Endodermal cell (in vitro differentiated cells): ENCODE results near the gene ATP1B4. TPM values are rescaled to one million over a fixed set of nuclear protein-coding genes. Genes with fewer than 3 reads are reported as not detected.

Experiments used
- DNase-seq: peaks from one replicate; pipeline ENCODE4 v3.0.0-alpha.2; 2017
- H3K27ac ChIP-seq: 2 replicates; pipeline ENCODE4 v1.5.1; 2013; ENCODE audit warnings: mild to moderate bottlenecking, low read depth, low read length, moderate library complexity
- H3K27me3 ChIP-seq: 2 replicates; pipeline ENCODE4 v1.6.1; 2013; ENCODE audit warnings: mild to moderate bottlenecking, low read length, moderate library complexity; ENCODE audit not compliant: insufficient read depth, control insufficient read depth, poor library complexity, severe bottlenecking
- H3K36me3 ChIP-seq: 2 replicates; pipeline ENCODE4 v1.7.0; 2013; ENCODE audit warnings: mild to moderate bottlenecking, low read length, moderate library complexity; ENCODE audit not compliant: control insufficient read depth, insufficient read depth
- H3K4me1 ChIP-seq: one replicate; pipeline ENCODE4 v1.7.0; 2013; ENCODE audit warnings: low read length; ENCODE audit not compliant: control insufficient read depth, insufficient read depth
- H3K4me3 ChIP-seq: 2 replicates; pipeline ENCODE4 v1.5.1; 2013; ENCODE audit warnings: mild to moderate bottlenecking, low read length, moderate library complexity
- H3K9ac ChIP-seq: 2 replicates; pipeline ENCODE4 v1.6.1; 2013; ENCODE audit warnings: mild to moderate bottlenecking, low read length, moderate library complexity; ENCODE audit not compliant: poor library complexity, severe bottlenecking; ENCODE audit errors: extremely low read depth
- H3K9me3 ChIP-seq: 2 replicates; pipeline ENCODE4 v1.6.1; 2013; ENCODE audit warnings: mild to moderate bottlenecking, low read length, moderate library complexity; ENCODE audit not compliant: control insufficient read depth
- H3K27ac Mint-ChIP-seq: 2 replicates; pipeline ENCODE4 v1.8.0; 2020; ENCODE audit warnings: mixed read lengths
- H3K27me3 Mint-ChIP-seq: 2 replicates; pipeline ENCODE4 v1.8.0; 2021; ENCODE audit warnings: mild to moderate bottlenecking, mixed read lengths; ENCODE audit not compliant: insufficient read depth
- H3K36me3 Mint-ChIP-seq: 2 replicates; pipeline ENCODE4 v1.8.0; 2020; ENCODE audit warnings: low read depth, mixed read lengths
- H3K4me1 Mint-ChIP-seq: 2 replicates; pipeline ENCODE4 v1.8.0; 2020; ENCODE audit warnings: mixed read lengths
- H3K4me3 Mint-ChIP-seq: 2 replicates; pipeline ENCODE4 v1.8.0; 2020; ENCODE audit warnings: mild to moderate bottlenecking, moderate library complexity, mixed read lengths
- H3K9me3 Mint-ChIP-seq: 2 replicates; pipeline ENCODE4 v1.8.0; 2020; ENCODE audit warnings: mild to moderate bottlenecking, mixed read lengths
- WGBS, 2 experiments: methylation state at CpG; one replicate each; pipeline versions ENCODE4 v1.1.5 to v1.1.7; 2013; ENCODE audit warnings: missing lambda C conversion rate in 2 of 2, mixed read lengths in 1 of 2; ENCODE audit not compliant: insufficient coverage in 1 of 2, insufficient read length in 1 of 2; 5-methylcytosine and 5-hydroxymethylcytosine counted together
- total RNA-seq, 2 donors: library from RNA; stranded (reverse); fragmentation: NEBNext Ultra II Directional in 1 of 2; extraction: Animal tissue kit (Norgen Biotek cat#: 25700) in 1 of 2; gene quantifications; 2 replicates in 1 of 2; 3 replicates in 1 of 2; pipeline ENCODE4 v1.2.1, GENCODE V29; 2021
- TF ChIP-seq, protein P1 (sequence below): fragments of 200-600 bp; sonication (generic); conservative IDR thresholded peaks from 2 replicates; pipeline ENCODE4 v1.5.0; 2021; ENCODE audit warnings: antibody characterized with exemption, mild to moderate bottlenecking

The ATP1B4 gene
- total RNA-seq, 2 donors from 2014 or later = not detected

DNA sequence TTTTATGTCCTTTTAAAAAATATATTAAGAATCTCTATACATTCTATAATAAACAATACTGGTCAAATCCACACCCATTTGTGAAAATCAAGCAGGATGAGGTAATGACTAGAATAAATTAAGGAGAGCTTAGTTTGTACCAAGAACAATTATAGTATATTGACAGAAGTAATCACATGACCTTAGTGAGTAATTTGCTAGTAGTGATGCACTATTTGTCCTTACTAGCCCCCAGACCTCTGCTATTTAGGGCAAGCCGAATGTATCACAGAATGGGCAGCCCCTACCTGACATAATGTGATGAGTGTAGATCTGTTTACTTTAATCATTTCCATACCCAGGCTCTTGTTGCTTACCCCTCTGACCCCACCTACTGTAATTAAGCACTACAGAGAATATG lies 15.8 kb downstream of the ATP1B4 start:
- Histone ChIP-seq H3K9ac (no peak overlapping the region), H3K27me3 (no peaks in the 10 kb centered on the region), H3K4me3 (no peak overlapping the region), H3K27ac (no peak overlapping the region), H3K4me1 (no peaks in the 10 kb centered on the region), H3K9me3 (no peaks in the 10 kb centered on the region), H3K36me3 (no peaks in the 10 kb centered on the region)
- WGBS, 2 experiments = no CpG with 5 or more reads among the region's 1 CpG
- peaks cover 9% of the 10 kb centered on the region for H3K4me1 Mint-ChIP-seq
- H3K36me3 Mint-ChIP-seq = no peaks in the 10 kb centered on the region
- H3K4me3 Mint-ChIP-seq = no peak overlapping the region
- no peak overlapping the region for H3K27ac Mint-ChIP-seq
- H3K27me3 Mint-ChIP-seq = peaks cover 23% of the 10 kb centered on the region
- no peak for DNase-seq
- peaks cover 58% of the 10 kb centered on the region for H3K9me3 Mint-ChIP-seq
- TF ChIP-seq, protein P1, sequence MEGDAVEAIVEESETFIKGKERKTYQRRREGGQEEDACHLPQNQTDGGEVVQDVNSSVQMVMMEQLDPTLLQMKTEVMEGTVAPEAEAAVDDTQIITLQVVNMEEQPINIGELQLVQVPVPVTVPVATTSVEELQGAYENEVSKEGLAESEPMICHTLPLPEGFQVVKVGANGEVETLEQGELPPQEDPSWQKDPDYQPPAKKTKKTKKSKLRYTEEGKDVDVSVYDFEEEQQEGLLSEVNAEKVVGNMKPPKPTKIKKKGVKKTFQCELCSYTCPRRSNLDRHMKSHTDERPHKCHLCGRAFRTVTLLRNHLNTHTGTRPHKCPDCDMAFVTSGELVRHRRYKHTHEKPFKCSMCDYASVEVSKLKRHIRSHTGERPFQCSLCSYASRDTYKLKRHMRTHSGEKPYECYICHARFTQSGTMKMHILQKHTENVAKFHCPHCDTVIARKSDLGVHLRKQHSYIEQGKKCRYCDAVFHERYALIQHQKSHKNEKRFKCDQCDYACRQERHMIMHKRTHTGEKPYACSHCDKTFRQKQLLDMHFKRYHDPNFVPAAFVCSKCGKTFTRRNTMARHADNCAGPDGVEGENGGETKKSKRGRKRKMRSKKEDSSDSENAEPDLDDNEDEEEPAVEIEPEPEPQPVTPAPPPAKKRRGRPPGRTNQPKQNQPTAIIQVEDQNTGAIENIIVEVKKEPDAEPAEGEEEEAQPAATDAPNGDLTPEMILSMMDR = no peak

DNA sequence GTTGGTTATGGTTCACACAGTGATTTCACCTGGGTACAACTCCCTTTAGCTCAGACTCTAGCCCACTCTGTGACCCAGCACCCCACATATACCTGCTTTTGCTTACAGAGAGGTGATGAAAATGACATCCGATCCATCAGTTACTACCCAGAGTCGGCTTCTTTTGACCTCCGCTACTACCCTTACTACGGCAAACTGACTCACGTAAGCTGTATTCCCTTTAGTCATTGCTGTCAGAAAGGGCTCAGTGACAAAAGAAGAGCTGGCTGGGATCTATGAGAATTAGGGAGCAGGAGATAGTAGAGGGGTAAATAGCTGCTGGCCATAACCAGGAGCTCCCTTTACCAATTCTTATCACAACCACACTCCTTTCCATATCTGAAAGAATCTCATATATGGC lies 16.7 kb downstream of the ATP1B4 start:
- H3K27me3 Mint-ChIP-seq = peaks cover 19% of the 10 kb centered on the region
- Histone ChIP-seq H3K27me3 (no peaks in the 10 kb centered on the region), H3K9me3 (no peaks in the 10 kb centered on the region), H3K9ac (no peak overlapping the region), H3K36me3 (no peaks in the 10 kb centered on the region), H3K4me1 (no peaks in the 10 kb centered on the region), H3K27ac (no peak overlapping the region), H3K4me3 (no peak overlapping the region)
- H3K9me3 Mint-ChIP-seq = peaks cover 54% of the 10 kb centered on the region
- no peak overlapping the region for H3K27ac Mint-ChIP-seq
- WGBS, 2 experiments = 95% methylated on average over 5 of the region's 5 CpGs; no CpG with 5 or more reads in 1 of the 2 experiments
- H3K4me1 Mint-ChIP-seq = peaks cover 9% of the 10 kb centered on the region
- H3K36me3 Mint-ChIP-seq = no peaks in the 10 kb centered on the region
- TF ChIP-seq, protein P1 = no peak
- no peak overlapping the region for H3K4me3 Mint-ChIP-seq
- no peak for DNase-seq

DNA sequence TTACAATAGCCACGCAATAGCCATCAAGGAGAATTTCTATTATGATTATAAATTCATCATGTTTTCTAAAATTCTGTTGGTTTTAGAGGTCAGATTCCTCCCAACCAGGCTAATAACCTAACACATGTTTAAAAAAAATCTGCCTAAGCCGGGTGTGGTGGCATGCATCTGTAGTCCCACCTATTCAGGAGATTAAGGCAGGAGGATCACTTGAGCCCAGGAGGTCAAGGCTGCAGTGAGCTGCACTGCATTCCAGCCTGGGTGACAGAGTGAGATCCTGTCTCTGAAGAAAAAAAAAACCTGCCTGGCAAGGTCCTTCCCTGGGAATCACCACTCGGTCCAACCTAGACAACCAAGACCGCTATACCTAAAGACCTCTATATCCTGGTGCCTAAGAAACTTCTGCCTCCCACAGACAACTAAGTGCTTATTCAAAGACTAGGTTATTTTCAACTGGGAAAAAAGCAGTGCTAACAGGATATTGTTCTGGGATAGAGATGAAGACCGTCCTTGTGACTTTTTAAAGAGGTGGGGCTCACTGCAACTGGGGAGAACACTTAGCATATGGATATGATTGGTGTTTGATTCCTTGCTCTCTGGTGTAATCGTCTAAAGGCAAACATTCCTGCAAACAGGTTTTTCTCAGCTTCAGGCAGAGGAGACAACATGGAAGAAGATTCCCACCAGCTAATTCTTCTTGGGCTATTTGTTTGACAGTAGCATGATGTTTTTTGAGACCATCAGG lies 18.2 kb downstream of the ATP1B4 start:
- H3K9me3 Mint-ChIP-seq = peaks cover 62% of the 10 kb centered on the region
- Histone ChIP-seq H3K4me1 (no peaks in the 10 kb centered on the region), H3K36me3 (no peaks in the 10 kb centered on the region), H3K9ac (no peak overlapping the region), H3K27ac (no peak overlapping the region), H3K4me3 (no peak overlapping the region), H3K9me3 (no peaks in the 10 kb centered on the region), H3K27me3 (no peaks in the 10 kb centered on the region)
- WGBS, 2 experiments = 74 to 80% methylated on average over 1 to 5 of the region's 6 CpGs
- no peak for DNase-seq
- no peak overlapping the region for H3K27ac Mint-ChIP-seq
- TF ChIP-seq, protein P1 = no peak
- H3K27me3 Mint-ChIP-seq = peaks cover 14% of the 10 kb centered on the region
- H3K4me3 Mint-ChIP-seq = no peak overlapping the region
- H3K36me3 Mint-ChIP-seq = no peaks in the 10 kb centered on the region
- peaks cover 9% of the 10 kb centered on the region for H3K4me1 Mint-ChIP-seq
